Measurements from ENCODE around the gene SOX9. TPM values are rescaled to one million over a fixed set of nuclear protein-coding genes. Genes with fewer than 3 reads are reported as not detected.

SOX9 gene
- polyA plus RNA-seq (ENCODE audit: insufficient read length in 3 of 3) = 10 to 100 TPM; 19.9 to 20.8 (median 19.9) TPM
- long read RNA-seq, donor 1, partial matches to known transcripts = 0 of 2 reads
- long read RNA-seq, donor 1, other reads (novel, unspliced or antisense) = 0 of 2 reads
- long read RNA-seq, donor 2, transcript SOX9-201 (3 exons, 3,935 nt) = major isoform, 6 of 13 reads
- long read RNA-seq, donor 2, partial matches to known transcripts = 7 of 13 reads
- long read RNA-seq, donor 2, other reads (novel, unspliced or antisense) = 0 of 13 reads
- long read RNA-seq, donor 3, transcript SOX9-201 (3 exons, 3,935 nt) = major isoform, 11 of 11 reads
- long read RNA-seq, donor 3, partial matches to known transcripts = 0 of 11 reads
- long read RNA-seq, donor 3, other reads (novel, unspliced or antisense) = 0 of 11 reads
- long read RNA-seq, donor 4, partial matches to known transcripts = 0 of 1 reads
- long read RNA-seq, donor 4, other reads (novel, unspliced or antisense) = 0 of 1 reads
- long read RNA-seq, donor 5 = 0 reads
- long read RNA-seq, donor 6, transcript SOX9-201 (3 exons, 3,935 nt) = major isoform, 7 of 7 reads
- long read RNA-seq, donor 6, partial matches to known transcripts = 0 of 7 reads
- long read RNA-seq, donor 6, other reads (novel, unspliced or antisense) = 0 of 7 reads
- long read RNA-seq, donor 7, partial matches to known transcripts = 0 of 3 reads
- long read RNA-seq, donor 7, other reads (novel, unspliced or antisense) = 0 of 3 reads
- long read RNA-seq, donor 8 = 0 reads
- long read RNA-seq, donor 9, partial matches to known transcripts = 0 of 1 reads
- long read RNA-seq, donor 9, other reads (novel, unspliced or antisense) = 0 of 1 reads
- long read RNA-seq, donor 10, transcript SOX9-201 (3 exons, 3,935 nt) = major isoform, 6 of 41 reads
- long read RNA-seq, donor 10, partial matches to known transcripts = 35 of 41 reads
- long read RNA-seq, donor 10, other reads (novel, unspliced or antisense) = 0 of 41 reads
- long read RNA-seq, donor 11, transcript SOX9-201 (3 exons, 3,935 nt) = major isoform, 14 of 14 reads
- long read RNA-seq, donor 11, partial matches to known transcripts = 0 of 14 reads
- long read RNA-seq, donor 11, other reads (novel, unspliced or antisense) = 0 of 14 reads
- long read RNA-seq, donor 12, partial matches to known transcripts = 0 of 1 reads
- long read RNA-seq, donor 12, other reads (novel, unspliced or antisense) = 0 of 1 reads
- long read RNA-seq, donor 13 = 0 reads
- long read RNA-seq, donor 14, partial matches to known transcripts = 0 of 2 reads
- long read RNA-seq, donor 14, other reads (novel, unspliced or antisense) = 0 of 2 reads
- long read RNA-seq, donor 15, partial matches to known transcripts = 0 of 3 reads
- long read RNA-seq, donor 15, other reads (novel, unspliced or antisense) = 0 of 3 reads
- long read RNA-seq, donor 16, transcript SOX9-201 (3 exons, 3,935 nt) = major isoform, 15 of 58 reads
- long read RNA-seq, donor 16, partial matches to known transcripts = 43 of 58 reads
- long read RNA-seq, donor 16, other reads (novel, unspliced or antisense) = 0 of 58 reads

DNA sequence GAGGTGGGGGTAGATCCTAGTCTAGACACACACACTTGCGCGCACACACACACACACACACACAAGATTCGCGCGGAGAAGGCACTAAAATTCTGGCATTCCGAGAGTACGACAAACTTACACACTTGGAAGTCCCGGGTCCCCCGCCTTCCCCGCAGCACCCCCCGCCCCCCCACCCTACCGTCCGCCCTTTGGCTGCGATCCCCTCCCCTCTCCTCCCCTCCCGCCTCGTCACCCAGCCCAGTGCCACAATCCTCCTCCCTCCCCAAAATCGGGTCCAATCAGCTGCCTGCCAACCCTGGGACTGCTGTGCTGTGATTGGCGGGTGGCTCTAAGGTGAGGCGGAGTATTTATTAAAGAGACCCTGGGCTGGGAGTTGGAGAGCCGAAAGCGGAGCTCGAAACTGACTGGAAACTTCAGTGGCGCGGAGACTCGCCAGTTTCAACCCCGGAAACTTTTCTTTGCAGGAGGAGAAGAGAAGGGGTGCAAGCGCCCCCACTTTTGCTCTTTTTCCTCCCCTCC lies at the start of gene SOX9:
TSS of gene SOX9 (plus strand) at position 379 of the 522 bp plus-strand sequence. CDS start 372 bp downstream, outside the sequence.
- DNase-seq (ENCODE audit: extremely low read depth in 1 of 11, low read depth in 9 of 11, low spot score in 4 of 11) = peak in 10 of 11 donors; percentile 67 to 90 (median 82)

DNA sequence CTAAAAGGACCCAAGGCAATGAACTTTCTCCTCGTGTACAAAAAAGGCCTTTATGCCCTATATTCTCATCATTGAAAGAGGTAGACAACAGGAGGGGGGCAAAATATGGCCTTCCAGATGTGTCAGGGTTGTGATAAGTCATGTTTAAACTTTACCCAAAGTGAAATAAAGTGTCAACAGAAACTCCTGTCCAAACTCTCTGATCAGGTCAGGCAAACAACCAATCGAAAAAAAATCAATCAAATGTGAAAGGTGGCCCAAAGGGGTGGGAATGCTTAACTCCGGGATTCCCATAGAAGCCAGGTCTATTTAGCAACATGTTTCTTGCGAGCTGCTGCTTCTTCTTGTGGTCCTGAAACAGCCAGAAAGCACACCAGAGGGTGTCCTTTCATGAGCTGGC lies 49.5 kb upstream of the SOX9 start:
- no peak for DNase-seq (ENCODE audit: extremely low read depth in 1 of 11, low read depth in 9 of 11, low spot score in 4 of 11)

DNA sequence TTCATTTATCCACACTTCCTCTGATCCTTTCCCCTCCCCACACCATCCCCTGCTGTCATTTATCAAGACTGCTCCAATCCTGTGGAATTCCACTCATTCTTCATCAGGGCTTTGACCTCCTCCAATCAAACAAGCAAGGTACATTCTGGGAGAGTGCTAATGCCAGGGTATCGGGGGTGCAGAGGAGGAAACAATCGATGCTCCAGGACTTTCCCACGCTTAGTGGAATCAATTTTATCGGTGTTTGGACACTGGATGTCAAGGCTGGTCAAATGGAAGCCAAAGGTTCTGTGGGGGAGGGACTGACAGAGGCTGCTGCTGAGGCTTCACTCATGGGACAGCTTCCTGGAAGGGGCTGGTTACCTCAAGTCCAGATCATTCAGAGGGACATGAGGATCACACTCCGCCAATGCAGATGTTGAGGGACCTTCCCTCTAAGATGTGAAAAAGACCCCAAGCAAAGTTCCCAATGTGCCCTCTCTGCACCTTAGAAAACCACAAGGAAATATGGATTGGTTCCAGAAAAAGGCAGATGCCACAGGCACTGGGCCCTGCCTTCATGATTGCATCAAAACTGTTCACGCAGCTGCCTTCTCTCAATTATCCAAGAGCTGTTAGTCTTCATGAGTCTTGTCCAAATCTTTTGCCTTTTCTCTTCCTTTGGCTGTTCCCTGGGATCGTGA lies 44.7 kb upstream of the SOX9 start:
- DNase-seq (ENCODE audit: extremely low read depth in 1 of 11, low read depth in 9 of 11, low spot score in 4 of 11) = no peak

DNA sequence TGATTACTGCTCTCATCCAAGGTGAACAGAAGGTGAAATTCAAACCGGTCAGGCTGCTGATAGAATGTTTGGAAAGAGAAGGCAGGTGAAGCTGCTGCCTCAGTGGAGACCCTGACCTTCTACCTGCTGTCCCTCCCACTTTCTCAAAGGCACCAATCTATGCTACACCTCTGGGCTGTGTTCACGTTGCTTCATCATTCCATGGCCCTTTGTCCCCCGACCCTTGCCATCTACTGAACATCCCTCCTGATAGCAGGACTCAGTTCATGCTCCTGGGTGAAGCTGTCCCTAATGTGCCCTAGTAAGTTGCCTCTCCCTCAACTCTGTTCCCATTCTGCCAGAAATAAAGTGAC lies 44.2 kb upstream of the SOX9 start:
- no peak for DNase-seq (ENCODE audit: extremely low read depth in 1 of 11, low read depth in 9 of 11, low spot score in 4 of 11)

DNA sequence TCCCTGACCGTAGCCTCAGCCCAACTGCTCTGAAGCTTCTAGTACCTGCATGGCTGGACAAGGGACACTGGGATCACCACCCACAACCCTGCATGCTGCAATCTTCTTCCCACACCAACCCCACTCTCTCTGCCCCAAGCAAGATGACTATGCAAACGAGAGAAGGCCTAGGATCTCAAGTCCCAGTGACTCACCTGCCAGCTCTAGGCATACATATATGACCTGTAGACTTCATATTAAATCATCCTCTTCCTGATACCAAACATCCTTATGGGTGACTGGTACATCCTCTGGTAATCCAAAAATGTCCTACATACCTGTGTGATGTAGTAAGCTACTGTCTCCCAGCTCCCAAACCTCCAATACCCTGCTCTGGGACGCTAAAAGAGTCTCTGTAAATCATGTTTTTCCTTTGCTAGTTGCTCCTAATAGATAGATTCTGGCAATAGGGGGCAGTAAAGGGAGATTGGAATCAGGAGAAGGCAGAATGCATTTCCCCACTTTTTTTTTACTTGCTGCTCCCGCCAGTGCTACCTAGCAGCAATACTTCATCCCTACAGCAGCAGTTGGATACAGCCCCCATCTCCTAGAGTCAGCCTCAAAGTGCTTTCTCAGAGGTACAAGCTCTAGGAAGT lies 43.4 kb upstream of the SOX9 start:
- no peak for DNase-seq (ENCODE audit: extremely low read depth in 1 of 11, low read depth in 9 of 11, low spot score in 4 of 11)

DNA sequence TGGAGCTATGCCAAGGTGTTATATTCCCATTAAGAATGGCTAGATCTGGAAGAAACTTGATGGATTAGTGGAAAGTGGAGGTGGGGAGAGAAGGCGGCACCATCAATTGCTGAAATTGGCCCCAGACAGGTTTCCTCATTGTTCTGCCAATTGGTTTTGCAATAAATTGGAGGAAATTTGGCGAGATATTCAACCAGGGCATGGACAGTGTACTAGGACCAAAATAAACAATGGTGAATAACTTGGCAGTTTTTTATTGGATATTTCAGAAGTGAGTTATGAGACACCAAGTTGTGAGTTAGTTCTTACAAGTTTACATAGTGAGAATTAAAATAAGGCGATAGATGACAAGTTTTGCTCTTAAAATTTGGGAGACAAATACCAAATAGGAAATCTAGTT lies 41.1 kb upstream of the SOX9 start:
- DNase-seq (ENCODE audit: extremely low read depth in 1 of 11, low read depth in 9 of 11, low spot score in 4 of 11) = no peak

DNA sequence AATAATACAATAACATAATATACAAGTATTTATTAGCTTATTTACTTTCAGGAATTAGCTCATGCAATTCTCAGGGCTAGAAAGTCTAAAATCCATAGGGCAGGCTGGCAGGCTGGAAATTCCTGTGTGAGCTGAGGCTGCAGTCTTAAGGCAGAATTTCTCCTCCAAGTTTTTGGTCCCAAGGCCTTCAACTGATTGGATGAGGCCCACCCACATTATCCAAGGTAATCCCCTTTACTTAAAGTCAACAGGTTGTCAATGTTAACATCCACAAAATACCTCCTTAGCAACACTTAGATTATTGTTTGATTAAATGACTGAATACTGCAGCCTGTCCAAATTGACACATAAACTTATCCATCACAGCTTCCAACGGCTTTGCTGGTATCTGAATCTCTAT lies 32.9 kb upstream of the SOX9 start:
- DNase-seq (ENCODE audit: extremely low read depth in 1 of 11, low read depth in 9 of 11, low spot score in 4 of 11) = no peak

DNA sequence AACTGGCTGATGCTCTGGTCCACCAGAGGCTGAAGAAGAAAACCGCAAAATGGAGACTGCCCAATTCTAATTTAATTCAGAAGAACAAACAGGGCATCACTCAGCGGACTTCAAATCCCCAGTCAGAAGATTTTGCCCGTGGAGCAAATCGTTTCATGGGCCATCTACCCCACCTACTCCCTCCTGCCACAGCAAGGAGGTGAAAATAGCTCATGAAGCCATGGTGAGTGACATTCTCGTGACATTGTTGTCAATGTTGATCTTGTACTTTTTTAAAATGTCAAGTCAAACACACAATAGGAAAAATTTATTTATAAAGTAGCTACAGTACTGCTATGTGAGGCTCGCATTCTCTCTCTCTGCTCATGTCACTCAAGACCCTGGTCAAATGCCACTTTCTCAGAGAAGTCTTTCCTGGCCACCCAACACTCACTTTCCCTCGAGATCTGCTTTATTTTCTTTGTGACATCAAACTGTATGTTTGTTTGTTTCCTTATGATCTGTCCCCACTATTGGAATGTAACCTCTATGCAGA lies 31.3 kb upstream of the SOX9 start:
- no peak for DNase-seq (ENCODE audit: extremely low read depth in 1 of 11, low read depth in 9 of 11, low spot score in 4 of 11)

DNA sequence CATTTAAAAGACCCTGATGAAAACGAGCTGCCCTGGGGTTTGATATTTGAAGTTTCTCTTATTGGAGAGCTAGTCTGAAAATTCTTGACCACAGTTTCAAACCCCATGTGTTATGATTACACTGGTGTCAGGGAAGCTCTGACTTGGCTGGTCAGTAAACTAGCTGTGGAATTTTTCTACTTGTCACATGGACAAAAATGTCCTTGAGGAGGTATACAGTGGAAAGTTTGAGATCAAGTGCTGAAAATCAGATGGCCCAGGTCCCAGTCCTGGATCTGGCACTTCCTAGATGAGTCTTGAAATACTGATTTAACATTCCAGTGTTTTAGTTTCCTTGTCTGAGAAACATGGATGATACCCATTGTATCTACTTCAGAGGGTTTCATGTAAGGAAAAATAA lies 30.7 kb upstream of the SOX9 start:
- no peak for DNase-seq (ENCODE audit: extremely low read depth in 1 of 11, low read depth in 9 of 11, low spot score in 4 of 11)

DNA sequence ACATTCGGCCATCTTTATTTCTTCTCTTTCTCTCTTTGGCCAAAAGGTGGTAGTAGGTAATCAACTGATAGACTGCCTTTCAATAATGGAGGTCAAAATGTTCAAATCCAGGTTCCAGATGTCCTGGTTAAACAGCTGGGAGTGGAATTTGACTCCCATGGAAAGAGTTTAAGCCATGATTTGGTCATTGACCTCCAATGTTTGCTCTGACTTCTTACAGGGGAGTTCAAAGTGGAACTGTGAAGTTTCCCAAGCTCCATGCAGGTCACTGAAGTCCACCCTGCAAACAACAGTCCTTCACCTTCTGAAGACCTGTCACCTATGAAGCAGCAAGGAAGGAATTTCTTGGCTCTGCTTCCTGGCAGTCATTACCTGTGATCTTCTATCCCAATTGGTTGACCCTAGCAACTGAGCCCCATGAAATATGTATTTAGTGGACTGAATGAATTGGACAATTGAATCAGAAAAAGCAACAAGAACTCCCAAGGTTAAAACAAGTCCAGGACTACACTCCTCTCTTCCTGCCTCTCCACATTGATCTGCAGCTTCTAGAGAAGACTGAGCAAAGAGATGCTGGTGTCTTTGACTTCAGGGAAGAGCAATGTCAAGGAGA lies 28.0 kb upstream of the SOX9 start:
- no peak for DNase-seq (ENCODE audit: extremely low read depth in 1 of 11, low read depth in 9 of 11, low spot score in 4 of 11)

DNA sequence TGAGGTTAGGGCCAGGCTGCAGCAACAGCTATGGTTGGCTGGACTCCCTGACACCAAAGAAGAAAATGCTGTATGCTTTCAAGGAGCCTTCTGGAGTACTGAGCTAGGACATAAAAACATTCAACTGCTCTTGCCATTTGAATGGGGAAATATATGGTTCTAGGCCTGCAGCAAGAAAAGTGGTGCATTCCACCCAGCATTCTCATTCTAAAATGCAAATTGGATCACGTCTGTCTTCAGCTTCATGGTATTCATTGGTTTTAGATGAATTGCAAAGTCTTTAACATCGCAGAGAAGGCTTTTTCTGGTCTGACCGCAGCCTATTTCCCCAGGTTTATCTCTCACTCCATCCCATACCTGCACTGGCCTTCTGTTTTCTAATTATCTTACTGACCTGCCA lies 27.1 kb upstream of the SOX9 start:
- DNase-seq (ENCODE audit: extremely low read depth in 1 of 11, low read depth in 9 of 11, low spot score in 4 of 11) = no peak

DNA sequence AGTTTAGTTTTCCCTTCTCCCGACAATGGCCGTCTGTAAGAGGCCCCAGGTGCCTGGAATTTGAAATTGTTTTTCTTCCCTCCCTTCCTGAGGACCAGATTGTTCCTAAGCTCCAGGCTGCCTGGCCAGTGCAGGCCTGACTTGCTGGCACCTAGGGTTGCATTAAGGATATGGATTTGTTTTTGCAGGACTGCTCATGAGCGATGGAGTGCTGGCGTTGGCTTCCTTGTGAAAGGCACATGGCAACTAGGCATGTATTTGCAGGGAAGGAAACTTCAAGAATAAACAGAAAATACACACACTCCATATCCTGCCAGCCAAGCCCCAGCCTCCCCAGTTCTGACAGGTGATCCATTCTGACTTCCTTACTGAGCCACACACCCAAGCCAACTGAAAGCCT lies 25.5 kb upstream of the SOX9 start:
- no peak for DNase-seq (ENCODE audit: extremely low read depth in 1 of 11, low read depth in 9 of 11, low spot score in 4 of 11)

DNA sequence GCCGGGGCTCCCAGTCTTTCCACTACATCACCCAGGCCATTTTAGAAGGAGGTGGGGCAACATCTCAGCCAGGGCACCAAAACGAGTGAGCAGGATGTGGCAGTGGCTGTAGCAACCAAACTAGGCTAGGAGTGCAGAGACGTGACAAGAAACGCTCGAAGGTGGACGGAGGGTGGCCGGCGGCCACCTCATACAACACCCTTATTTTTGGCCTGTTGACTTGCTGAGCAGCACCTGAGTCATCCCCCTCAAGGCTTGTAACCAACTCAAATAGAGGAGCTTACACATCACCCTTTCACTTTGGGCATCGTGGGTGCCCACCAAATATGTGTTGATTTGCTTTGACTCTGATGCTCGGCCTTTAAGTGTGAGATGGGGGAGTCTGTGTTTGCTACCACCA lies 23.7 kb upstream of the SOX9 start:
- DNase-seq (ENCODE audit: extremely low read depth in 1 of 11, low read depth in 9 of 11, low spot score in 4 of 11) = no peak

DNA sequence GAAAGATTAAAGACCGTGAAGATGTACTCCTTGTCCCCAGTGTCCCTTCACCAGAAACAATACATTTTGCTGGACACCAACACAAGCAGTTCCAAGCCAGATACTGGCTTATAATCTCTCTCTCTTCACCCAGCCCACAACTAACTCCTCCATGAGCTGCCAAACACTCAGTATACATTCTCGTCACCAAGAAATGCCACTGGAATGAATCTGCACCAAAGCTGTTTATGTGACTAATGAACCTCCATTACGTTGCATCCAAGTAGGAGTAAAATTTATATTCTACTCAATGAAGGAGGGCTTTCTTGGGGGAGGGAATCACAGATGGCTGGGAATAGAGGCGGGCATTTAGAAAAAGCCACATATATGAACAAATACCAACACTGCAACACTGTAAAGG lies 20.9 kb upstream of the SOX9 start:
- no peak for DNase-seq (ENCODE audit: extremely low read depth in 1 of 11, low read depth in 9 of 11, low spot score in 4 of 11)

DNA sequence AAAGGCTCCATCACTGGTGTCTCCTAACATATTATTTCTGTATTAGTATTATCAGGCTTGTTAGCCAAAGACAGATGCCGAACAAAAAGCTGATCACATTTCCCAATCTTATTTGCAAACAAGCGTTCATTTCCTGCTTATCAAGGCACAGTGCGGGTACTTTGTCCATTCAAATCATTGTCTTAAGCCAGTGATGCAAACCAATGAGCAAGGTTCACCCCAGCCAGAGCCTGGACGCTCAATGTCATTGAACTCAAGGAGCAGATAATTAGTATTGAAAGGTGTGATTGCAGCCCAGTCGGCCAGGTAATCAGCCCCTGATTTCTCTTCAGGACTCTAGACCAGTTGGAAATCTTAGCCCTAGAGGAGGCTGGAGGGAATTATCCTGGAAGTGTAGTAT lies 20.4 kb upstream of the SOX9 start:
- no peak for DNase-seq (ENCODE audit: extremely low read depth in 1 of 11, low read depth in 9 of 11, low spot score in 4 of 11)

DNA sequence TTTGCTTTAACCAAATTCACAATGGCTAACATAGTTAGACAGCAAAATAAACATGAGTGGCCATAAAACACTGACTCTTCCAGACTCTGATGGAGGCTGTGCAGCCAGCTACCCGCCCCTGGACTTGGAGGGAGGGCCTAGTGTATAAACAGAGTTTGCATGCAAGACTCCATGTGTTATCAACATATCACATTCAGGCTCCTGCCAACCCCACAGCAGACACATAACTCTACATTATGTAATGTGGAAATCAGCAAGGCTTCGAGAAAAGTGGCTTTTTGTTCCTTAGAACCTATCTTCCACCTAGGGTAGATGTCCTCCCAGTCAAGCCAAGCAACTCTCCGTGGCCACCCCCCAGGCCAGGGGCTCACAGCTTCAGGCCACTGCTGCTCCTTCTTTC lies 19.3 kb upstream of the SOX9 start:
- no peak for DNase-seq (ENCODE audit: extremely low read depth in 1 of 11, low read depth in 9 of 11, low spot score in 4 of 11)

DNA sequence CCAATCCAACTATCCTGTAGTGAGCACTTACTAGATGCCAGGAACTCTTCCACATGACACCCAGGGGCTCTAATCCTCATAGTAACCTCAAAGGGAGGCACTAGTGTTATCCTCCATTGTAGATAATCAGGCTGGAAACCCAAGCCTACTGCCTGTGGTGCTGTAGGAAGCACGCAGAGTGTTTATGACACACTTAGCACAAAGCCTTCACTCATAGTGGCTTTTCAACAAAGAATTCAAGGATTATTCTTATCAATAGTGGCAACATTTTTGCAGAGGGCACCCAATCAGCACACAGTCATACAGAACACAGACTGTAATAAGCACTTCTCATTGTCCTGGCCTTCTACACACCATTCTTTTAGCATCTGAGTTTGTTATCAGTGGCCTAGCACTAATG lies 18.5 kb upstream of the SOX9 start:
- no peak for DNase-seq (ENCODE audit: extremely low read depth in 1 of 11, low read depth in 9 of 11, low spot score in 4 of 11)
